Measurements from ENCODE around the gene PRKCQ.

GRCh38 chr10:6592080-6592479, 12.0 kb upstream of the PRKCQ start:
- TF ChIP-seq CBX5 (CRISPR knock-in tag; IDR thresholded peaks at IDR 0.05; ENCODE audit: borderline replicate concordance) (no peak), BCLAF1 (IDR thresholded peaks at IDR 0.05) (no peak), ZNF18 (CRISPR knock-in tag; IDR thresholded peaks at IDR 0.05; ENCODE audit: insufficient replicate concordance) (no peak)

Measured in HepG2 (cell line).